ENCODE measurements around the gene PBRM1. TPM values are rescaled to one million over a fixed set of nuclear protein-coding genes. Genes with fewer than 3 reads are reported as not detected.

Gene PBRM1
- total and polyA plus RNA-seq, 2 donors (not counting 3 experiments of a cell fraction or from before 2014, with no cell fraction given), result 26.7 to 87.1 TPM

DNA sequence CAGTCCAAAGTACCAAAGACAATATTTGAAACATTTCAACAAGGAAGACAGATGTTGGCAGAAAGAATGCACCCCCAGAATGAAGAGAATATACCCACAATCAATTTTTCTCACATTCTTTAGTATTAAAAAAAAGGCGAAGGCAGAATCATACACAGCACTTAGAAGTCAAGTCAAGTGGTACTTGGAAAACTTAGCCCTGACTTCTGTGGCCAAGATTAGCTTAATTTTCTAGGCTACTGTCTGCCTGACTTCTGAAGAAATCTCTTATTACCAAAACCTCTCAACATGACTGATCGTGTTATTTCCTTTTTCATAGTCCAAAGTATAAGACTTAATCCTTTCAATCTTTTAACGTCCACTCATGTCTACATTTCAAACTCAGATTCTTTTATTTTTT lies 60.7 kb downstream of the PBRM1 start:
- Histone ChIP-seq H2AFZ (ENCODE audit: low read depth, low read length) (no peak overlapping the region), H3K27ac (ENCODE audit: insufficient read depth, low read depth, low read length) (no peak overlapping the region), H3K4me1 (ENCODE audit: control insufficient read depth, extremely low read depth, insufficient read depth, low read length) (no peaks in the 10 kb centered on the region), H3K9me1 (replicated peaks; ENCODE audit: control insufficient read depth, extremely low read depth, insufficient read depth, low read length) (peaks cover 2% of the 10 kb centered on the region), H3K4me2 (ENCODE audit: insufficient read depth, low read length) (no peak overlapping the region), H4K20me1 (replicated peaks; ENCODE audit: control insufficient read depth, extremely low read depth, insufficient read depth, low read length) (no peaks in the 10 kb centered on the region), H3K4me3 (replicated peaks in 1 of 3; ENCODE audit: insufficient read depth in 1 of 3, low read depth in 1 of 3, low read length in 3 of 3) (no peak overlapping the region), H3K27me3 (ENCODE audit: control insufficient read depth in 2 of 2, insufficient read depth in 2 of 2, low read length in 2 of 2) (no peaks in the 10 kb centered on the region), H3K9ac (replicated peaks; ENCODE audit: extremely low read depth, insufficient read depth, low read length) (no peak overlapping the region), H3K79me2 (ENCODE audit: control insufficient read depth, insufficient read depth, low read length) (no peaks in the 10 kb centered on the region), H3K36me3 (ENCODE audit: control insufficient read depth in 2 of 2, extremely low read depth in 1 of 2, insufficient read depth in 2 of 2, low read length in 2 of 2) (peaks cover 18 to 38% of the 10 kb centered on the region in 2 experiments), H3K9me3 (replicated peaks; ENCODE audit: control insufficient read depth, insufficient read depth, low read length) (no peaks in the 10 kb centered on the region)
- POLR2A ChIA-PET, result no interaction called here
- dilution Hi-C loops (cut with MboI; ENCODE audit: extremely low pct_ligation_motif_present, low sequenced_read_pairs), result no loop called here
- CTCF ChIA-PET, result interaction anchor here (1.6 kb wide), 1 partner anchor 10 kb away, joined by 4 read pairs; no protein-coding TSS in a partner anchor
- intact Hi-C loops (cut with micrococcal nuclease), result no loop called here
- DNase-seq (ENCODE audit: low read depth, low spot score) (no peak), FAIRE-seq (no peak)
- no peak for TF ChIP-seq POLR2AphosphoS5 (IDR thresholded peaks at IDR 0.05; ENCODE audit: insufficient read depth, low read depth, low read length)
- TF ChIP-seq, protein P1, sequence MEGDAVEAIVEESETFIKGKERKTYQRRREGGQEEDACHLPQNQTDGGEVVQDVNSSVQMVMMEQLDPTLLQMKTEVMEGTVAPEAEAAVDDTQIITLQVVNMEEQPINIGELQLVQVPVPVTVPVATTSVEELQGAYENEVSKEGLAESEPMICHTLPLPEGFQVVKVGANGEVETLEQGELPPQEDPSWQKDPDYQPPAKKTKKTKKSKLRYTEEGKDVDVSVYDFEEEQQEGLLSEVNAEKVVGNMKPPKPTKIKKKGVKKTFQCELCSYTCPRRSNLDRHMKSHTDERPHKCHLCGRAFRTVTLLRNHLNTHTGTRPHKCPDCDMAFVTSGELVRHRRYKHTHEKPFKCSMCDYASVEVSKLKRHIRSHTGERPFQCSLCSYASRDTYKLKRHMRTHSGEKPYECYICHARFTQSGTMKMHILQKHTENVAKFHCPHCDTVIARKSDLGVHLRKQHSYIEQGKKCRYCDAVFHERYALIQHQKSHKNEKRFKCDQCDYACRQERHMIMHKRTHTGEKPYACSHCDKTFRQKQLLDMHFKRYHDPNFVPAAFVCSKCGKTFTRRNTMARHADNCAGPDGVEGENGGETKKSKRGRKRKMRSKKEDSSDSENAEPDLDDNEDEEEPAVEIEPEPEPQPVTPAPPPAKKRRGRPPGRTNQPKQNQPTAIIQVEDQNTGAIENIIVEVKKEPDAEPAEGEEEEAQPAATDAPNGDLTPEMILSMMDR (IDR thresholded peaks at IDR 0.05; ENCODE audit: extremely low read depth in 1 of 2, insufficient read depth in 1 of 2, low read depth in 1 of 2, low read length in 2 of 2), result no peak
- no peak for TF ChIP-seq EZH2 (IDR thresholded peaks at IDR 0.05; ENCODE audit: borderline replicate concordance, low read depth, low read length, severe bottlenecking)
- TF ChIP-seq JUN (IDR thresholded peaks at IDR 0.05; ENCODE audit: borderline replicate concordance, insufficient read depth, insufficient read length, low read depth), result no peak
- TF ChIP-seq POLR2A (IDR thresholded peaks at IDR 0.05; ENCODE audit: low read depth, low read length), result no peak
- TF ChIP-seq GATA2 (IDR thresholded peaks at IDR 0.05; ENCODE audit: insufficient read depth, insufficient read length, low read depth, low read length), result no peak
- TF ChIP-seq MYC (IDR thresholded peaks at IDR 0.05; ENCODE audit: low read depth, low read length), result no peak
- TF ChIP-seq, protein P2, sequence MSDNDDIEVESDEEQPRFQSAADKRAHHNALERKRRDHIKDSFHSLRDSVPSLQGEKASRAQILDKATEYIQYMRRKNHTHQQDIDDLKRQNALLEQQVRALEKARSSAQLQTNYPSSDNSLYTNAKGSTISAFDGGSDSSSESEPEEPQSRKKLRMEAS (IDR thresholded peaks at IDR 0.05; ENCODE audit: insufficient read depth, insufficient read length), result no peak
- TF ChIP-seq FOS (IDR thresholded peaks at IDR 0.05; ENCODE audit: borderline replicate concordance, insufficient read depth, low read length), result no peak
- BruUV-seq (replicated peaks), result no TSS peak
